Stimulated activated CD8-positive, alpha-beta memory T cell treated with anti-CD3 and anti-CD28 coated beads, Interleukin-15, amount 100 ng/mL, for 24 hours (primary cell): ENCODE data around the gene SLC41A1.
"Not testable (repeated sequence)": the region's sequence is repeated elsewhere in the genome, so short reads cannot be mapped to it uniquely, and the experiment has no call there.

ENCODE experiments used
- DNase-seq: peaks from one replicate; pipeline ENCODE4 v3.0.0-alpha.2; 2020; ENCODE audit warnings: low read depth

Gene SLC41A1

GRCh38 chr1:205812878-205813754 is at the start of gene SLC41A1:
Gene SLC41A1 (minus strand): TSS chr1:205813198. CDS start chr1:205810441, 2,757 bp downstream.
- DNase-seq: peak; percentile 69

GRCh38 chr1:205861540-205861939 is 48.5 kb upstream of the SLC41A1 start:
- DNase-seq: no peak

GRCh38 chr1:205858141-205858961 is 45.4 kb upstream of the SLC41A1 start:
- DNase-seq: no peak

DNA sequence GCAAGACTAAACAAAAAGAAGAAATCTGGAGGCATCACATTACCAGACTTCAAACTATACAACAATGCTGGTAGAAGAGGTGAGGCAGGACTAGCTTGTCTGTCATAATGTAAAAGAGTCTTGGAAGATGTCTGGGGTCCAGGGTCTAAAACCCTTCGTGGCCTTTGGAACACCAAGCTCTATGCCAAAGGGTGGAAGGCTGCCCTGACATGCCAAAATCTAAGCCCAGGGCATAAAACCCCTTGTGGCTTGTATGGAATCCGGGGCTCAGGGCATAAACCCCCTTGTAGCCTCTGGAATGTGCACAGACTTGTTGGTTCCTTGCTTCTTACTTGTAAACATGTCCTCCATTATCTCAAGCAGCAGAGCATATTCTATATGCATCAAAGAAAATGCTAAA is 44.5 kb upstream of the SLC41A1 start:
- DNase-seq: not testable (repeated sequence)

DNA sequence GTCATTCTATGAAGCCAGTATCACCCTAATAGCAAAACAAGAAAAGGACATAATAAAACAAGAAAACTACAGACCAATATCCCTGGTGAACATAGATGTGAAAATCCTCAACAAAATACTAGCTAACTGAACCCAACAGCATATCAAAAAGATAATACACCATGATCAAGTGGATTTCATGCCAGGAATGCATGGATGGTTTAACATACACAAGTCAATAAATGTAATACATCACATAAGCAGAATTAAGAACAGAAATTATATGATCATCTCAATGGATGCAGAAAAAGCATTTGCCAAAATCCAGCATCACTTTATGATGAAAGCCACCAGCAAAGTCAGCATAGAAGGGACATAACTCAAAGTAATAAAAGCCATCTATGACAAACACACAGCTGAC is 43.4 kb upstream of the SLC41A1 start:
- no peak for DNase-seq

GRCh38 chr1:205852969-205853368 is 40.0 kb upstream of the SLC41A1 start:
- DNase-seq: no peak

- no peak for DNase-seq
Observed at GRCh38 chr1:205851993-205852392, 39.0 kb upstream of the SLC41A1 start.

DNA sequence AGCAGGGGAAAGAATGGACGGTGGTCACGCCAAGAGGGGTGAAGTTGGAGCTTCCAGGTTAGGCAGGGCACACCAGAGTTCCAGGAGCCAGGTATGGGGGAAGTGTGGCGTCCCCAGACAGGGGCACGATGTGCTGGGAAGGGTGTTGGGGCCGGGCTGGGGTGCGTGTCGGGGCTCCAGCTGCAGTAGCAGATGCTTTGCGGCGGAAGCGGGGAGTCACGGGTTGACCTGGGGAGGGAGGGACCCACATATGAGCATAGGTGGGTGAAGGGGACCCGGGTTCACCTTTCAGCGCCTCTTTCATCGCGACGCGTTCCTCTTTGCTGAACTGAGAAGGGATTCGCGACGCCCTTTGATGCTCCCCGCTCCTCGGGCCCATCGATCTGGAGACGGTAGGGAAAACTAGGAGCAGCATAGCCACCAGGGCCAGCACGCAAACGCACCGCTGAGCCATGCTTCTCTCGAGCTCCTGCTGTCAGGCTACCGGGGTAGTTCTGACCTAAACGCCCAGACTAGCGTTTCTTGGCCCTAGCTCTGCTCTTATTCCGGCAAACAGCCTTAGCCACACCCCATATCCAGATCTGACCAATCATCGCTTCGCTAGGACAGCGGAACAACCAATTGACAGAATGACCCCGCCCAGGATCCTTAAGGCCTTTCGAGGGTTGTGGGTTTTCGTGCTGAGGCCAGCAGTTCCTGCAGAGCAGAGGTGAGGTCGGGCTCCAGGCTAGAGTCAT is 36.8 kb upstream of the SLC41A1 start, which contains the start of gene PM20D1:
TSS of gene PM20D1 (minus strand) at position 514 of the 737 bp plus-strand sequence. CDS start at position 454, 60 bp downstream.
- DNase-seq: peak; percentile 6

DNA sequence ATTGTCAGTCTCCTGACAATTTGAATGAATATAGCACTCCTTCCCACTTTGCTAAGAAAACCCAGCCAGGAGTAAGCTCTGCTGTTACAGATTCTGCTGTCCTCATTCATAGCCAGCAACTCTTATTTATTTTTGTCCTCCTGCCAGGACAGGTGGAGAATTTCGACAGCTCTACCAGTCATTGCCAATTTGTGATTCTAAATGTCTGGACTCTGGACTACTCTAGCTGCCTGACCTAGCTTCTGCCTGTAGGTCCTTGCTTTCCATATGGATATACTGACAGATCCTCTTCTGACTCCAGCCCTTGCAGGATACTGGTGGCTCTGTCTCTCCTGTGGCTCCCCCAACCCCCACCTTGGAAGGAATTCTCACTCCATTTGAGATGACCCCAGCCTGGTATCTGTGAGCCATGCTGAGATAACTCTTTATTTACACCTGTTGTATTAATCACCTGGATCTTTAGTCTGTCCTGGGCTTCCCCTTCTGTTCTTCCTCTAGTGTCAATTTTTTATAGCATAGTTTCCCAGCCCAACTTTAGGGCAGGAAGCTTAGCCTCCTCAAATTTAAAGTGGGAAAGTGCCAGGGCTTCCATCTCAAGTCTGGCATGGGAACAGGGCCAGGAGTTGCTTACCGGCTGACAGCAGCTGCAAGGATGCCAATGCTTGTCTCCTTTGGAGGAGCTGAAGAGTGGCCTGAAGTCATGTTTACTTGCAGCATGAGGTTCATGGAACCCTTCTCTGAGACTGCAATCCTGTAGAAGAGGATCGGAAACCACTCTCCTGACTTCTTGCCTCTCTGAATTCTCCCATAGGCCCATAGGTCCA is 30.2 kb upstream of the SLC41A1 start:
- no peak for DNase-seq

GRCh38 chr1:205842229-205842628 is 29.2 kb upstream of the SLC41A1 start:
- no peak for DNase-seq

DNA sequence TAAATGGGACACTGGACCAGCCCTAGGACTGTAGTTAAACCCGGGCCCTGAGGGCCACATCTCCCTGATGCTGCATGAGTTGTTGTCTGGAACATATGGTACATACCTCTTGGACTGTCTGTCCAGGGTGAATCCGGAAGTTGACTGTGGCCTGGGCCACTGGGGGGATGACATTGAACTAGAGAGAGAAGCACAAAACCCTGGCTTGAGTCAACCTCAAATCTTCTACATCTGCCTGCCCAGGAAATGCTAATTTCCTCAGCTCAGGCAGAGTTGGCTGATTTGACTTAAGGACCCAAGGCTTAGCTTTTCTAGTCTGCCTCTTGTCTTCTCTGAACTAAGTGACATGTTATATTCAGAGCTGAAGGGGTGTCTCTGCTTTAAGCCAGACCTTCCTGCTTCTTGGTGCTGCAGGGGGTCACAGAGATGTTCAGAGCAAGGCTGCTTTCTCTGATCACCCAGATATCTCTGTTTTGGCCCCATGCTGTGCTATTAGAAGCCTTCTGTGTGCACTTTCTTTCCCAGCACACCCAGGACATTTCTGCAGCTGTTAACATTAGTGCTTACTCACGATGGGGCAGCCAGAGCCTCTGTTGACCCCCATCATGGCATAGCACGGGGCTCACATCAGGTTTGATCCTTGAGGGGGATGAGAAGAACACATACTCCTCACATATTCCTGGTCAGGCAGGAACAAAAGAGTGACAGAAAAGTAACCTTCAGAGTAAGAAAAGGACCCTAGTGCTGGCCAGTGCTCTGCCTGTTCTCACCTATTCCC is 27.3 kb upstream of the SLC41A1 start:
- DNase-seq: no peak

- DNase-seq: no peak
Observed at GRCh38 chr1:205837382-205837970, 24.5 kb upstream of the SLC41A1 start.

DNA sequence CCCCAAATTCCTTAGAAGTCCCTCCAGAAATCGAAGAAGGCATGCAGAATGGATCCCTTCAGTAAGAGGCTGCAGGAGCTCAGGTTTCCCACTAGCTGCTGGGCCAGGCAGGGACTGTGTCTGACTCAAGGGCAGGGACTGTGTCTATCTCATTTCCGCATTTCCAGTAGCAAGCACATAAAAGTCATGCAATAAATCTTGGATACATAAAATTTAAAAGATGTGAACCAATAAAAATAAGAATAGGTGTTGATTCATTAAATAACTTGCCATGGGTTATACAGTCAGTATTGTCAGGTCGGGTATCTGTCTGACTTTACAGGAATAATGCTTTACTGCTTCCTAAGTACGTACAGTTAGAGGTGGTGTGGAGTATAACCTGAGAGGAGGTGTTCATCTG is 21.8 kb upstream of the SLC41A1 start:
- DNase-seq: no peak

- DNase-seq: no peak
Observed at GRCh38 chr1:205832326-205832751, 19.3 kb upstream of the SLC41A1 start.

GRCh38 chr1:205827623-205828022 is 14.6 kb upstream of the SLC41A1 start:
- DNase-seq: no peak

DNA sequence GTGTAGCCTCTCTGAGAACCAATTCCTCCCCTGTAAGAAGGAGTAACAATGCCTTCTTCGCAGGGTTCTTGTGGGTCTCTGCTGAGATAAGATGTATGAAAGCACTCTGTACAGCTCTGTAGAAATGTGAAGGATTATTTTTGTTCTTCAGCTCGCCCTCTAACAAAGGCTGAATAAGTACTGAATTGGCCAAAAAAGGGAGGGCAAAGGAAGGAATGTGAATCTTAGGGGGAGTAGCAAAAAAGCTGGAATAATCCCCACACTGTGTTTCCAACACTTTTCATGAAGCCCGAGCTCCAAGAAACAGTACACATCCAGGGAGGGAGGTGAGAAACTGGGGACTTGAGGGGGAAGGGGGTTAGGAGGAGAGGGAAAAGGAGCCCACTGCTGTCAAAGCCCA is 14.0 kb upstream of the SLC41A1 start:
- DNase-seq: no peak

- DNase-seq: no peak
Observed at GRCh38 chr1:205826016-205826806, 13.2 kb upstream of the SLC41A1 start.

DNA sequence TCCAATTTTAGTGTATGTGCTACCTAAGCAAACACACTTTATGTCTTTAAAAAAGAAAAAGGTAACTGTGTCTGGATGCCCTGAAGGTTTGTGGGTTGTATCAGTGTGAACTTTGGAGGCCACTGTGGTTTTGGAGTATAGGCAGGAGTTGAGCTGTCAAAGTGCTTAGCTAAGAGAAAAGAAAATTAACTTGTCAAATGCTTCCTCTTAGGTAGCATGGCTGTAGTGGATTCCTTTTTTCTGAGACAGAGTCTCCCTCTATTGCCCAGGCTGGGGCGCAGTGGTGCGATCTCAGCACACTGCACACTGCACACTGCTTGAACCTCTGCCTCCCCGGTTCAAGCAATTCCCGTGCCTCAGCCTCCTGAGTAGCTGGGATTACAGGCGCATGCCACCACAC is 11.2 kb upstream of the SLC41A1 start:
- DNase-seq: no peak

- not testable (repeated sequence) for DNase-seq
Observed at GRCh38 chr1:205823260-205823659, 10.3 kb upstream of the SLC41A1 start.
